Stimulated activated naive CD8-positive, alpha-beta T cell treated with anti-CD3 and anti-CD28 coated beads, Interleukin-15, Interleukin-2, amounts not matched to agents 100 ng/mL and 50 ng/mL, for 24 hours (primary cell): ENCODE results near the gene GAS7.

Source experiments
- H3K27ac Mint-ChIP-seq: one replicate; pipeline ENCODE4 v1.8.0; 2021; ENCODE audit warnings: mild to moderate bottlenecking, mixed read lengths
- H3K27me3 Mint-ChIP-seq: one replicate; pipeline ENCODE4 v1.8.0; 2021; ENCODE audit warnings: mixed read lengths
- H3K36me3 Mint-ChIP-seq: one replicate; pipeline ENCODE4 v1.8.0; 2021; ENCODE audit warnings: low read depth, mixed read lengths
- H3K4me1 Mint-ChIP-seq: one replicate; pipeline ENCODE4 v1.8.0; 2021; ENCODE audit warnings: low read depth, mixed read lengths
- H3K4me3 Mint-ChIP-seq: one replicate; pipeline ENCODE4 v1.8.0; 2021; ENCODE audit warnings: mild to moderate bottlenecking, mixed read lengths
- H3K9me3 Mint-ChIP-seq: one replicate; pipeline ENCODE4 v1.8.0; 2021; ENCODE audit warnings: mixed read lengths

The GAS7 gene

DNA sequence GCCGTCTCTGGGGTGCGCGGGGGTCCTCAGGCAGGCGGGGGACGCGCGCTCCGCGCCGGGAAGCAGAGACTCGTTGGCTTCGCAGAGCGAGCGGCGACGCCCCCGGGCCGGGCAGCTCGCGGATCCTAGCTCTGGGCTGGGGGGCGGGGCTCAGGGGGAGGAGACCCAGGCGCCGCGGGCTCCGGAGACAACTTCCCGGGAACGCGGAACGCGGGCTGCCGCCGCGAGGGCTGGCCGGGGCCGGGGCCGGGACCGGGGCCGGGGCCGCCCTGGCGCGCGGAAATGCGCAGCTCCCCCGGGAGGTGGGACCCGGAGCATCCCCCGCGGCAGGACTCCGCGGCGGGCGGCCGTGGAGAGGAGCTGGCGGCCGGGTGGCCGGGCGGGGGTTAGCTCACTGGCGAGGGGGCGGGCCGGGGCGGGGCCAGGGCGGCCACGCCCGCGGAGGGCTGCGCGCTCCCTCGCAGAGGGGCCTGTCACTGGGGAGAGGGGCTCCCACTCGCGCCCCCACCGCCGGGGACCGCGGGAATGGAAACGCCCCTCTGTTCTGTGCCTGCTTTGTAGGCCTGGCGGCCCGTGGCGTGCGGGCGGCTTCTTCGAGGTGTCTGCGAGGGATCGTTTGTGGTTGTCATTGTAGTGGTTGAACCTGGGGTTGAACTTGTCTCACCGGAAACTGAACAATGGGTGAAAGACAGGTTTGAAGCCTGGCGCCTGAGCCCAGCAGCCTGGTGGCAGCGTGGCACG is at the start of gene GAS7:
TSS of gene GAS7 (minus strand) at position 98 of the 741 bp plus-strand sequence.
- Mint-ChIP-seq H3K36me3 (peaks cover 20% of the 10 kb centered on the region), H3K4me1 (peaks cover 4% of the 10 kb centered on the region), H3K27ac (no peak within 1 kb of the TSS), H3K4me3 (peak within 1 kb of the TSS; percentile 78), H3K27me3 (peaks cover 45% of the 10 kb centered on the region), H3K9me3 (peaks cover 6% of the 10 kb centered on the region)

DNA sequence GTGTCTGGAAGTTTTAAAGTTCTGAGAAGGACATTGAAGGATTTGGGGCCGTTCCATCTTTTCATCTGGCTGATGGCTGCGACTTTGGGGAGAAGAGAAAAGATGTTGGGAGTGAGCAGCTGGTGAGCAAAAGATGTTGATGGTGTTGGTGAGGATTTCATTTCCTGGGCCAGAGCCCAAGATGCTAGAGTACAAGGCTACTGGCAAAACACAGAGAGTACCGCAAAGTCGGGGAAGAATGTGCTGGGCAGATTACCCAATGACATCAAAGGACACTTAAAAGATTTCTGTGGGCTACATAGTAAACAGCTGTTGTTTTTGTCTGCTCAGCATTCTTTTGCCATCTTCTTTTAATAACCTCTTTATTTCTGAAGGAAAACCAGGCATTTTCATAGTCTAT is 49.4 kb upstream of the GAS7 start:
- H3K4me1 Mint-ChIP-seq = peaks cover 10% of the 10 kb centered on the region
- H3K4me3 Mint-ChIP-seq = no peak overlapping the region
- H3K36me3 Mint-ChIP-seq = no peaks in the 10 kb centered on the region
- H3K27me3 Mint-ChIP-seq = peaks cover 17% of the 10 kb centered on the region
- peaks cover 4% of the 10 kb centered on the region for H3K9me3 Mint-ChIP-seq
- H3K27ac Mint-ChIP-seq = no peak overlapping the region

DNA sequence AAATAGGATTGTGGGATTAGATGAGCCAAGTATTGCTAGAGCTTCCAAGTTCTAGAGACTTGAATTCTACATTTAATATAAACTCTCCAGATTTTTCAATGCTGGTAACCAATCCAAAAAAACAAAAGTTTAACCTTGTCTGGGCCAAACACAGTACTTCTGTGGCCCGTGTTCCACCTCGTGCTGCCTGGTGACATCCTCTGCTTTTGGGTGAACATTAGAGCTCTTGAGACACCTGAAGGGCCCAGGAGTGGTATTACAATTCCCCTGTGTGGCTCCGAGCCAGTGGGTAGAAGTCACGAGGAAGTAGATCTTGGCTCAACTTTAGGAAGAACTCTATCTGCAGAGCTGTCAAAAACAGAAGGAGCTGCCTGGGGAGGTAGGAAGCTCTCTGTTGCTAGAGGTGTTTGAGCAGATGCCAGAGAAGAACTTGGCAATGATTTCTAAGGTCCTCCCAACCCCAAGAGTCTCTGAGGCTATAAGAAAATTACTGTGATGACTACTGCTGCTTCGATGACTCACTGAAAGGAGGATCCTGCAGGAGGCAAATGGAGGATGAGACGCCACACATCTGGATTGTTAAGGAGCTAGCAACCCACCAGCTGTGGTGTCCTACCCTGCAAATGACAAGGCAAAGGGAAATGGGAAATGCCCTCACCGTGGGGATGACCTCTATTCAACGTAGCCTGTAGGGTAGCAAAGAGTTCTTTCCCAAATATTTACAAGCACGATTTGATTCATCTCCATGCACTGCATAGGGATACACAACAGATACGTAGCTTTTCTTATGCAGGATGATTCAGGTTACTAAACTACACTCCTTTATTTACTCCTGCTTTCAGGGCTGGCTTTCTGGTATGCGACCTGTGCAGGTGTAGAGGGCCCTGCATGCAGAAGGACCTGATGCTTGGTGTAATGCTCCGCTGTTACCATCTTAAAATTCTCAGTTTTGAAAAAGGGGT is 45.8 kb upstream of the GAS7 start:
- H3K9me3 Mint-ChIP-seq = peaks cover 8% of the 10 kb centered on the region
- no peak overlapping the region for H3K4me3 Mint-ChIP-seq
- no peak overlapping the region for H3K27ac Mint-ChIP-seq
- H3K27me3 Mint-ChIP-seq = peaks cover 9% of the 10 kb centered on the region
- no peaks in the 10 kb centered on the region for H3K4me1 Mint-ChIP-seq
- H3K36me3 Mint-ChIP-seq = no peaks in the 10 kb centered on the region

DNA sequence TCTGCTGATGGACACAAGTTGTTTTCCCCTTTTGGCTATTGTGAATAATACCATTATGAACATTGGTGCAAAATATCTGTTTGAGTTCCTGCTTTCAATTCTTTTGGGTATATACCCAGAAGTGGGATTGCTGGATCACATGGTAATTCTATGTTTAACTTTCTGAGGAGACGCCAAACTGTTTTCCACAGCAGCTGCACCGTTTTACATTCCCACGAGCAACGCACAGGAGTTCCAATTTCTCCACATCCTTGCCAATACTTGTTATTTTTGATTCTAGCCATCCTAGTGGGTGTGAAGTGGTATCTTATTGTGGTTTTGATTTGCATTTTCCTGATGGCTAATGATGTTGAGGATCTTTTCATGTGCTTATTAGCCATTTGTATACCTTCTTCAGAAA is 43.4 kb upstream of the GAS7 start:
- no peak overlapping the region for H3K27ac Mint-ChIP-seq
- peaks cover 4% of the 10 kb centered on the region for H3K9me3 Mint-ChIP-seq
- no peaks in the 10 kb centered on the region for H3K4me1 Mint-ChIP-seq
- H3K27me3 Mint-ChIP-seq = no peaks in the 10 kb centered on the region
- no peaks in the 10 kb centered on the region for H3K36me3 Mint-ChIP-seq
- H3K4me3 Mint-ChIP-seq = no peak overlapping the region

DNA sequence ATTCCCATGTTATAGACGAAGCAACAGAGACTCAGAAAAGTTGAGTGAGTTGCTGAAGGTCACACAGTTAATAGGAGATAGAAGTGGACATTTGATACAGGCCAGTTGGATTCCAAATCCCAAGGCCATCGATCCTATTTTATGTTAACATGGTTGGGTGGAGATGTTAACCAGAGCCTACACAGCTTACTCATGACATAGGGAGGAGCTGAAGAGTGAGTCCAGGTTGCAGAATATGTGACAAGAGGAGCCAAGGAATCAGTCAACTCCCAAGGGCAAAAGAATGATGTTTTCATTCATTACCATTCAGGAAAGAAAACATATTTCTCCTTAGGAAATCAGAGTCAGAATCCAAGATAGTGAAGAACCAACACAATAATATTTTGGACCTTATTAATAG is 40.3 kb upstream of the GAS7 start:
- no peaks in the 10 kb centered on the region for H3K27me3 Mint-ChIP-seq
- peaks cover 4% of the 10 kb centered on the region for H3K9me3 Mint-ChIP-seq
- H3K36me3 Mint-ChIP-seq = no peaks in the 10 kb centered on the region
- H3K4me3 Mint-ChIP-seq = no peak overlapping the region
- H3K27ac Mint-ChIP-seq = no peak overlapping the region
- no peaks in the 10 kb centered on the region for H3K4me1 Mint-ChIP-seq

DNA sequence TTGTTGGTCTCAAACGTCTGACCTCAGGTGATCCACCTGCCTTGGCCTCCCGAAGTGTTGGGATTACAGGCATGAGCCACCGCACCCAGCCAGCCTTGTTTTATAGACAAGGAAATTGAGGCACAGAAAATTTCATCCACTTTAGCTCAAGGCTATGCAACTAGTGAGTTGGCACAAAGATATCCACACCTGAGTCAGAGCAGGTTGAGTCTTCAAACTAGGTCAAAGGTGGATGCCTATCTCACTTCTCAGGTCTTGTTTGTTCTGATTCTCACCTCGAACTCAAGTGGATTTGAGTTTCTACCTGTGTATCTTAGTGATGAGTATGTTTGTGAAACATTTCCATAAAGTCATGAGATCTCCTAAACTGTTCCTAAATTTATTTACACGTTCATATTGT is 35.6 kb upstream of the GAS7 start:
- H3K4me1 Mint-ChIP-seq = no peaks in the 10 kb centered on the region
- H3K4me3 Mint-ChIP-seq = no peak overlapping the region
- H3K27ac Mint-ChIP-seq = no peak overlapping the region
- H3K27me3 Mint-ChIP-seq = peaks cover 3% of the 10 kb centered on the region
- H3K9me3 Mint-ChIP-seq = no peaks in the 10 kb centered on the region
- H3K36me3 Mint-ChIP-seq = no peaks in the 10 kb centered on the region

DNA sequence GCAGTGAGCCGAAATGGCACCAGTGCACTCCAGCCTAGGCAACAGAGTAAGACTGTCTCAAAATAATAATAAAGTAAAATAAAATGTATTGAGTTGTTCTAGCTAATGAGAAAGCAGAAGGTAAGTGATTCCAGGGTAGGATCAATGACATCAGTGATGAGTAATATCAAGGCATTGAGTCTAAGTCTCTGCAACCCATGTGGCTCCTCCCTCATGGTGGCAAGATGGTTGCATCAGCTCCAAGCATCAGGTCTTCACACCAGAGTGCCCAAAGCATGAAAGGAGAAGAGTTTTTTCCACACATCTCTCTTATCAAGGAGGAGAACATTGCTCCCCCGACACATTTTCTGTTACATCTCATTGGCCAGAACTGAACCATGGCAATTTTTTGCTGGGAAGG is 34.8 kb upstream of the GAS7 start:
- Mint-ChIP-seq H3K27me3 (peaks cover 3% of the 10 kb centered on the region), H3K4me1 (no peaks in the 10 kb centered on the region), H3K4me3 (no peak overlapping the region), H3K36me3 (no peaks in the 10 kb centered on the region), H3K27ac (no peak overlapping the region), H3K9me3 (no peaks in the 10 kb centered on the region)

DNA sequence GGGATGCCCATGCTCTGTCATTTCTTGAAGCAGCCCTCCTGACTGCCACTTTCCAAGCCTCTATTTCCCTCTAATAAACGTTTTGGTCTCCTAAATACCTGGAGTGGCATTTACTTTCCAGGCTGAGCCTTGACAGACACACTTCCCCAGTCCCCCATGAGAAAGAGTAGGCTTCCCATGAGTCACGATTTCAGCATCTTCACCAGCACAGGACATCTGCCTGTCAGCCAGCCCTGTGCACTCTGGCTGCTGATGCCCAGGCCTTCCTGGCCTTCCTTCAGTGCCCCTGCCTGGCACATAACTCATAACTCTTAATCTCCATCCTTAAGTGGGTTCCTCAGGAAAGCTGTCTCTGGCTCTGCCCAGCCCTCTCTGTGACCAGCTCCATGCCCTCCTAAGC is 30.8 kb upstream of the GAS7 start:
- H3K27me3 Mint-ChIP-seq = peaks cover 3% of the 10 kb centered on the region
- H3K4me1 Mint-ChIP-seq = no peaks in the 10 kb centered on the region
- H3K36me3 Mint-ChIP-seq = no peaks in the 10 kb centered on the region
- H3K27ac Mint-ChIP-seq = no peak overlapping the region
- H3K9me3 Mint-ChIP-seq = no peaks in the 10 kb centered on the region
- H3K4me3 Mint-ChIP-seq = no peak overlapping the region

DNA sequence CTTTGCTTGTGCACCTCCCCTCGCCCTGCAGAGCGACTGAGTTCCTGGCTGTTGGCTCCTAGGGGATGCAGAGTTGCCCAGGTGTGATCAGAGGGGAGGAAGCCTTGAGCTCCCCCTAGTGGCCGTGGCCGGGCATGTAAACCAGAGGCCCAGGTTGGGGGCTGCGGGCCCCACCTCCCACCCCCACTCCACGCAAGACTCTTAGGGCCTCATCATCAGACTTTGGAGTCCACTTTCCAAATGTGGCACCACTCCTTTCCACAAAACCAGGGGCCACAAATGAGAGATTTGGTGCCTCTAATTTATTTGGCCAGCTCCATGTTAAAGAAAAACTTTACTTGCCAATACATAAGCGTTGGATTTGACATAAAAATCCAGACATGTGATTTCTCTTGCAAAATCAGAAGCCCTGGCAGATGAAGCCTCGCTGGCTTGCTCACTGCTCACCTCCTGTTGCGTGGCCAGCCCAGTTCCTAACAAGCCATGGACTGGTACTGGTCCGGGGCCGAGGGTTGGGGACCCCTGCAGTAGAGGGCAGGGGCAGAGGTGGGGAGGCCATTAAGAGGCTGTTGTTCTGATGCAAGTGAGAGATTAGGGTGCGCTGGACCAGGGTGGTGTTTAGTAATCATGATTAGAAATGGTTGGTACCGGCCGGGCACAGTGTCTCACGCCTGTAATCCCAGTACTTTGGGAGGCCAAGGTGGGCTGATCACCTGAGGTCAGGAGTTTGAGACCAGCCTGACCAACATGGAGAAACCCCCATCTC is 28.7 kb upstream of the GAS7 start:
- Mint-ChIP-seq H3K36me3 (no peaks in the 10 kb centered on the region), H3K9me3 (no peaks in the 10 kb centered on the region), H3K27ac (no peak overlapping the region), H3K27me3 (peaks cover 3% of the 10 kb centered on the region), H3K4me3 (no peak overlapping the region), H3K4me1 (no peaks in the 10 kb centered on the region)

DNA sequence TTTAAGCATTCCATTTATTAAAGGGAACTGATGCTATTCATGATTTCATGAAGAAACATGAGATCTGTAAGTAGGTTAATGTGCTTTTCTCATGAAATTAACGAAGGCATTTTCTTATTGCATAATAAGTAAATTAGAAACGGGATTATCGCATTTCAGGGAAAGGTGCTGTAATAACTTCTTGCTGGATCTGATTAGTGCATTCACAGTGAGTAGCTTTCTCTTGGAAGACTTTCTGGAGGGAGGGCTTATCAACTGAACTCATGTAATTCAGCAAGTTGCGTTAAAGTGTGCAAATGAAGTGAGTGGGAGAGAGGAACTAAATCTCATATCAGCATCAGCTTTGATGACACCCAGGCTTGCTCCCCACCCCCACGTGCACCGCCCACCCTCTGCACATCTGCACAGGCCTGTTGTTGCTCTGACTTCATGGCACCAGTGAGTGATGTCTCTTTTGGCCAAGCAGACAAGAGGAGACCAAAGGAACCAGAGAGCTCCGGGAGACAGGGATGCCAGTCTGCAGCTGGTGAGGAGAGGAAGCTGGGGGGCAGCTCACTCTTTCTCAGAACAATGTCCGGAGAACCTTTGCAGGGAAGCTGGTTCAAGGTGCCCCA is 26.3 kb upstream of the GAS7 start:
- Mint-ChIP-seq H3K27ac (no peak overlapping the region), H3K9me3 (no peaks in the 10 kb centered on the region), H3K27me3 (no peaks in the 10 kb centered on the region), H3K36me3 (no peaks in the 10 kb centered on the region), H3K4me3 (no peak overlapping the region), H3K4me1 (no peaks in the 10 kb centered on the region)

DNA sequence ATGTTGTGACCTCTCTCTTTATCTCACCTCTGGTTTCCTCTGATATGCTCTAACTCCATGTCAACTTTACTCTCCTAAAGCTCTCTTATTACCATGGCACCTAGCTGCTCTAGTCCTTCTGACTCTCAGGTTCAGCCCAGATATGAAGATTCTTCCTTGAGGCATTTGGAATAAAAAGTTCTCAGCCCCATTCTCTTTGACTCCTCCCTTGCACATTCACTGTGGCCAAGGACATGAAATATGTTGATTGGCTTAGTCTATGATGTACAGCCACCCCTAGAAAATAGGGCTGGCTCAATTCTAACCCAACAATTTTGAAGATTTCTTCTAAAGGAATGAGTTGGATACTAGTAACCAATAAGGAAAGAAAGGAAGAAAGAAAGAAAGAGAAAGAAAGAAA is 20.8 kb upstream of the GAS7 start:
- Mint-ChIP-seq H3K36me3 (no peaks in the 10 kb centered on the region), H3K9me3 (peaks cover 4% of the 10 kb centered on the region), H3K4me3 (no peak overlapping the region), H3K27me3 (no peaks in the 10 kb centered on the region), H3K27ac (no peak overlapping the region), H3K4me1 (no peaks in the 10 kb centered on the region)

DNA sequence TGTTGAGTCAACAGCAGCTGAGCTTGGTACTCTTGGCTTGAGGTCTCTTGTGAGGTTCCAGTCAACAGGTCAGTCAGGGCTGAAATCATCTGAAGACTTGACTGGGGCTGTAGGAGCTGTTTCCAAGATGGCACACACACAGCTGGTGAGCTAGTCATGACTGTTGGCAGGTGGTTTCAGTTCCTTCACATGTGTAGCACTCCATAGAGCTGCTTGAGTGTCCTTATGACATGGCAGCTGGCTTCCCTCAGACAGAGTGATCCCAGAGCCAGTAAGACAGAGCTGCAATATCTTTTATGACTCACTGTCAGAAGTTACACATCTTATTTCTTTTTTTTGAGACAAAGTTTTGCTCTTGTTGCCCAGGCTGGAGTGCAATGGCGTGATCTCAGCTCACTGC is 19.5 kb upstream of the GAS7 start:
- Mint-ChIP-seq H3K27ac (no peak overlapping the region), H3K36me3 (no peaks in the 10 kb centered on the region)

DNA sequence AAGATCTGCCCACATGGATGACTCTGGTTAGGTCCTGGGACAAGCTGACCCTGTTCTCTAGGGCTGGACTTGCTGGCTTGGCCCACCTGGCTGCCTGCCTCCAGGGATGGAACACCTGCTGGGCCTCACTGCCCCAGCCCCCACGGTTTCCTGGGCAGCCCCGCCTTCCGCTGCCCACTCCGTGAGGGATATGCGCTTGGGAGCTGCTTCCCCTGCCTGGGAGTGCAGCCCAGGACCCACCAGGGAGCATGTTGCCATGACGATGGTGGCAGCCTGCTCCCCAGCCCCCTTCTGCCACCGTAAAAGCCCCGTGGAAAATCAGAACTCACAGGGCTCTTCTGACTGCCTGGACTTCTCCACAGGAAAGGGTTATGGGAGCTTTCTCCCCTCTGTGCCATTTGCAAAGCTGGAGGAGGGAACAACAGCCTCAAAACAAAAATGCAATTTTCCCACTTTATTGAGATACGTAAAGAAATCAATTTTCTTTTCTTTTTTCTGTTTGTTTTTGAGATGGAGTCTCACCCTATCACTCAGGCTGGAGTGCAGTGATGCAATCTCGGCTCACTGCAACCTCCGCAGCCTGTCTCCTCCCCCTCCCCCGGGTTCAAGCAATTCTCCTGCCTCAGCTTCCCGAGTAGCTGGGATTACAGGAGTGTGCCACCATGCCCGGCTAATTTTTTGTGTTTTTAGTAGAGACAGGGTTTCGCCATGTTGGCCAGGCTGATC is 18.0 kb upstream of the GAS7 start:
- Mint-ChIP-seq H3K9me3 (peaks cover 4% of the 10 kb centered on the region), H3K27me3 (no peaks in the 10 kb centered on the region), H3K4me1 (no peaks in the 10 kb centered on the region), H3K4me3 (no peak overlapping the region), H3K36me3 (no peaks in the 10 kb centered on the region), H3K27ac (no peak overlapping the region)

More for the DNA sequence above, 19.5 kb upstream of the GAS7 start:
- H3K27me3 Mint-ChIP-seq = no peaks in the 10 kb centered on the region
- no peak overlapping the region for H3K4me3 Mint-ChIP-seq
- H3K4me1 Mint-ChIP-seq = no peaks in the 10 kb centered on the region
- peaks cover 4% of the 10 kb centered on the region for H3K9me3 Mint-ChIP-seq

DNA sequence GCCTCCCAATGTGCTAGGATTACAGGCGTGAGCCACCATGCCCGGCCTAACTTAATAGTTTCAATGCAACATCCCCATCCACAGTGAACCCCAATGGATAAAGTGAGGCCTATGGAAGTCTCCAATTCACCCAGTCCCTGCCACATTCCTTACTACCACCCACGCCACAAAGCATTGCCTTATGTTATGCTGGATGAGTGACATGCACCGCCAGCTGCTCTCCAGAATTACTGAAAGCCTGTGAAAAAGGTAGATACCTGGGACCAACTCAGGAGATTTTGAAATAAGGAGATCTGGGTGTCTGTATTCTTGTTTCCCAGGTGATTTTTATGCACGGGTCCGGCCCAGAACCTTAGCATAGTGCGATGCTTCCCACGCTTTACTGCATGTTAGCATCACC is 16.9 kb upstream of the GAS7 start:
- Mint-ChIP-seq H3K36me3 (no peaks in the 10 kb centered on the region), H3K27ac (no peak overlapping the region), H3K9me3 (peaks cover 4% of the 10 kb centered on the region)

More for the DNA sequence above, 16.9 kb upstream of the GAS7 start:
- Mint-ChIP-seq H3K4me1 (no peaks in the 10 kb centered on the region), H3K4me3 (no peak overlapping the region), H3K27me3 (no peaks in the 10 kb centered on the region)
